CD14-positive monocyte (primary cell): ENCODE results near the gene ACBD6. TPM values are rescaled to one million over a fixed set of nuclear protein-coding genes. Genes with fewer than 3 reads are reported as not detected.

ENCODE experiments used
- DNase-seq, 3 donors: peaks; one replicate each; pipeline ENCODE4 v3.0.0-alpha.2; 2011 to 2022
- H2AFZ ChIP-seq: 2 replicates; pipeline ENCODE4 v1.6.0; 2012; ENCODE audit warnings: mild to moderate bottlenecking, low read depth, low read length, inconsistent platforms; ENCODE audit not compliant: insufficient read depth, poor library complexity, severe bottlenecking
- H3K27ac ChIP-seq, 2 donors: 1 replicate in 1 of 2; 2 replicates in 1 of 2; pipeline ENCODE4 v1.5.1; 2012 to 2013; ENCODE audit warnings: low read length in 2 of 2, control low read depth in 1 of 2, inconsistent platforms in 1 of 2, low read depth in 1 of 2, mild to moderate bottlenecking in 1 of 2
- H3K27me3 ChIP-seq, 2 donors: one replicate each; pipeline versions ENCODE4 v1.6.0 to v1.6.1; 2011 to 2013; ENCODE audit warnings: low read length in 2 of 2; ENCODE audit not compliant: control insufficient read depth in 2 of 2, insufficient read depth in 2 of 2
- H3K36me3 ChIP-seq, 2 donors: replicated peaks in 1 of 2; 1 replicate in 1 of 2; 2 replicates in 1 of 2; pipeline versions ENCODE4 v1.5.1 to v1.6.1; 2012 to 2013; ENCODE audit warnings: low read length in 2 of 2, control low read depth in 1 of 2, inconsistent platforms in 1 of 2, mild to moderate bottlenecking in 1 of 2; ENCODE audit not compliant: insufficient read depth in 2 of 2, control insufficient read depth in 1 of 2
- H3K4me1 ChIP-seq, 2 donors: 1 replicate in 1 of 2; 2 replicates in 1 of 2; pipeline versions ENCODE4 v1.5.1 to v1.6.1; 2012 to 2013; ENCODE audit warnings: low read length in 2 of 2, control low read depth in 1 of 2, inconsistent platforms in 1 of 2, mild to moderate bottlenecking in 1 of 2, moderate library complexity in 1 of 2; ENCODE audit not compliant: insufficient read depth in 2 of 2, control insufficient read depth in 1 of 2
- H3K4me2 ChIP-seq: replicated peaks from 2 replicates; pipeline ENCODE3; 2012; ENCODE audit warnings: low read length, moderate library complexity, mild to moderate bottlenecking; ENCODE audit not compliant: poor library complexity, severe bottlenecking; ENCODE audit errors: extremely low read depth
- H3K4me3 ChIP-seq, 3 experiments: fragments of 200-600 bp in 1 of 3; sonication (generic) in 1 of 3; replicated peaks in 1 of 3; 1 replicate in 2 of 3; 2 replicates in 1 of 3; pipeline ENCODE4 v1.5.1; 2011 to 2013; ENCODE audit warnings: low read length in 3 of 3, mild to moderate bottlenecking in 3 of 3, control low read depth in 2 of 3, low read depth in 2 of 3, inconsistent platforms in 1 of 3, moderate library complexity in 1 of 3
- H3K79me2 ChIP-seq: 2 replicates; pipeline ENCODE4 v1.6.0; 2012; ENCODE audit warnings: mild to moderate bottlenecking, control low read depth, inconsistent platforms, low read length, moderate library complexity; ENCODE audit not compliant: insufficient read depth
- H3K9ac ChIP-seq: 2 replicates; pipeline ENCODE4 v1.6.0; 2017; ENCODE audit warnings: low read length, mild to moderate bottlenecking; ENCODE audit not compliant: insufficient read depth, poor library complexity, severe bottlenecking
- H3K9me3 ChIP-seq, 2 donors: replicated peaks in 1 of 2; 1 replicate in 1 of 2; 2 replicates in 1 of 2; pipeline versions ENCODE4 v1.5.1 to v1.6.1; 2012 to 2013; ENCODE audit warnings: low read length in 2 of 2, control low read depth in 1 of 2; ENCODE audit not compliant: control insufficient read depth in 1 of 2, insufficient read depth in 1 of 2
- H4K20me1 ChIP-seq: 2 replicates; pipeline ENCODE4 v1.6.0; 2012; ENCODE audit warnings: mild to moderate bottlenecking, low read length, control low read depth, moderate library complexity; ENCODE audit not compliant: insufficient read depth
- H3K27ac Mint-ChIP-seq, 7 donors: one replicate each; pipeline ENCODE4 v1.8.0; 2020; ENCODE audit warnings: mild to moderate bottlenecking in 7 of 7, mixed read lengths in 7 of 7, moderate library complexity in 6 of 7, inconsistent platforms in 2 of 7
- H3K27me3 Mint-ChIP-seq, 3 donors: one replicate each; pipeline ENCODE4 v1.8.0; 2021 to 2022; ENCODE audit warnings: low read depth in 3 of 3, mild to moderate bottlenecking in 3 of 3, mixed read lengths in 3 of 3, moderate library complexity in 3 of 3, inconsistent platforms in 1 of 3
- H3K36me3 Mint-ChIP-seq, 2 donors: one replicate each; pipeline ENCODE4 v1.8.0; 2020; ENCODE audit warnings: mixed read lengths in 2 of 2, inconsistent platforms in 1 of 2, mild to moderate bottlenecking in 1 of 2
- H3K4me1 Mint-ChIP-seq: one replicate; pipeline ENCODE4 v1.8.0; 2020; ENCODE audit warnings: mild to moderate bottlenecking, mixed read lengths
- H3K4me3 Mint-ChIP-seq, 2 donors: one replicate each; pipeline ENCODE4 v1.8.0; 2020; ENCODE audit warnings: mild to moderate bottlenecking in 2 of 2, mixed read lengths in 2 of 2, moderate library complexity in 1 of 2
- H3K9me3 Mint-ChIP-seq, 7 donors: one replicate each; pipeline ENCODE4 v1.8.0; 2020 to 2022; ENCODE audit warnings: mixed read lengths in 7 of 7, mild to moderate bottlenecking in 6 of 7, moderate library complexity in 6 of 7, inconsistent platforms in 2 of 7
- CTCF ChIP-seq: fragments of 200-600 bp; IDR thresholded peaks from one replicate; pipeline ENCODE4 v1.8.0; 2022; ENCODE audit warnings: antibody characterized with exemption, mild to moderate bottlenecking
- WGBS: methylation state at CpG from one replicate; pipeline ENCODE4 v1.1.5; 2013; ENCODE audit warnings: missing lambda C conversion rate; ENCODE audit not compliant: insufficient coverage; 5-methylcytosine and 5-hydroxymethylcytosine counted together
- intact Hi-C, 2 donors: fragments of 100-400 bp; cut with micrococcal nuclease; formaldehyde crosslinking; loops; one replicate each; pipeline versions ENCODE4 v1.15.0 to v1.15.1; 2023
- polyA plus RNA-seq, 3 donors: library from polyadenylated mRNA; depleted of rRNA in 1 of 3; unstranded in 2 of 3; stranded (reverse) in 1 of 3; fragments of 300-500 nt in 2 of 3; fragments of >200 nt in 1 of 3; fragmentation: Illumina TruSeq in 2 of 3; gene quantifications; 1 replicate in 2 of 3; 2 replicates in 1 of 3; pipeline ENCODE4 v1.2.3, GENCODE V29; 2012 to 2021

The ACBD6 gene
- polyA plus RNA-seq, 3 donors = 19.3 to 35.3 (median 19.7) TPM

GRCh38 chr1:180458807-180459206 is 43.6 kb downstream of the ACBD6 start:
- peaks cover 6 to 14% of the 10 kb centered on the region in 2 donors for H3K9me3 ChIP-seq
- TF ChIP-seq CTCF = no peak
- no peak overlapping the region for H3K9ac ChIP-seq
- Mint-ChIP-seq H3K36me3 (peaks cover 31 to 38% of the 10 kb centered on the region in 2 donors), H3K9me3 (peaks cover 23 to 37% (median 31%) of the 10 kb centered on the region in 7 donors), H3K27ac (no peak overlapping the region), H3K4me1 (no peaks in the 10 kb centered on the region), H3K27me3 (peaks cover 0 to 1% (median 0%) of the 10 kb centered on the region in 3 donors), H3K4me3 (no peak overlapping the region)
- H2AFZ ChIP-seq = no peak overlapping the region
- no peaks in the 10 kb centered on the region for H3K4me1 ChIP-seq
- no peak overlapping the region for H3K27ac ChIP-seq
- H3K4me2 ChIP-seq = no peak overlapping the region
- no peak overlapping the region for H3K4me3 ChIP-seq
- H3K27me3 ChIP-seq = no peaks in the 10 kb centered on the region
- no CpG with 5 or more reads among the region's 2 CpGs for WGBS
- no peaks in the 10 kb centered on the region for H4K20me1 ChIP-seq
- H3K36me3 ChIP-seq = peaks cover 0 to 17% of the 10 kb centered on the region in 2 donors
- intact Hi-C loops = no loop called here
- DNase-seq = no peak
- peaks cover 25% of the 10 kb centered on the region for H3K79me2 ChIP-seq

GRCh38 chr1:180456191-180456590 is 46.2 kb downstream of the ACBD6 start:
- no peak overlapping the region for H3K4me3 Mint-ChIP-seq
- Histone ChIP-seq H3K4me2 (no peak overlapping the region), H4K20me1 (no peaks in the 10 kb centered on the region), H3K79me2 (peaks cover 13% of the 10 kb centered on the region), H3K27me3 (no peaks in the 10 kb centered on the region), H3K36me3 (peaks cover 0 to 12% of the 10 kb centered on the region in 2 donors), H3K4me3 (no peak overlapping the region), H3K9me3 (peaks cover 4 to 6% of the 10 kb centered on the region in 2 donors), H3K9ac (no peak overlapping the region), H2AFZ (no peak overlapping the region), H3K4me1 (no peaks in the 10 kb centered on the region), H3K27ac (no peak overlapping the region)
- H3K9me3 Mint-ChIP-seq = peaks cover 7 to 27% (median 26%) of the 10 kb centered on the region in 7 donors
- H3K4me1 Mint-ChIP-seq = peaks cover 2% of the 10 kb centered on the region
- H3K27me3 Mint-ChIP-seq = peaks cover 0 to 1% (median 0%) of the 10 kb centered on the region in 3 donors
- TF ChIP-seq CTCF = no peak
- intact Hi-C loops = no loop called here
- no peak for DNase-seq
- no peak overlapping the region for H3K27ac Mint-ChIP-seq
- peaks cover 29 to 33% of the 10 kb centered on the region in 2 donors for H3K36me3 Mint-ChIP-seq
- WGBS = no CpG with 5 or more reads among the region's 4 CpGs
